COLO668 (cell line): ENCODE measurements around the gene EIF2AK3.
A peak's percentile ranks its signal among the peaks of the same experiment; 100 is the strongest.
"Not testable (repeated sequence)": the region's sequence is repeated elsewhere in the genome, so short reads cannot be mapped to it uniquely, and the experiment has no call there.

Source experiments
- DNase-seq: peaks from one replicate; lab custom pipeline; 2025; ENCODE audit not compliant: unreplicated experiment; lab: John Stamatoyannopoulos, UW

EIF2AK3 gene

GRCh38 chr2:88599527-88599926 lies 27.7 kb downstream of the EIF2AK3 start:
- no peak for DNase-seq

DNA sequence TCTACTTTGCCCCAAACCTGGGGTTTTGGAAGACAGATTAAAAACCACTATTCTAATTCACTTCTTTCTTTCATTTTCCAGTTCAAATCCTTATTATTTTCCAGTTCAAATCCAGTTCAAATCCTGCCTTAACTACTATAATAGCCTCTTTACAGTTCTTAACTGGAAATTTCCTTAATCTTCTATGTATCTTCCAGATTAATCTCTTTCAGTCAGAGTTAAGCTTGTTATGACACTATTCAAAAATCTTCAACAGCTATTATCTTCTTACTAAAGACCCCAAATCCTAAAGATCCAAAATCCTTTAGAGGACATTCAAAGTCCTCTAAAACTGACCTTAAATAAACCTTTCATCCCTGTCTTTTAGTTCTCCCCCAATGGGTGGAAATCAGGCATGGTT lies 30.1 kb downstream of the EIF2AK3 start:
- no peak for DNase-seq

GRCh38 chr2:88596141-88596830 lies 31.0 kb downstream of the EIF2AK3 start:
- no peak for DNase-seq

- no peak for DNase-seq
Measured at GRCh38 chr2:88591698-88592097, 35.6 kb downstream of the EIF2AK3 start.

GRCh38 chr2:88590998-88591613 lies 36.2 kb downstream of the EIF2AK3 start:
- DNase-seq, result peak; percentile 44

DNA sequence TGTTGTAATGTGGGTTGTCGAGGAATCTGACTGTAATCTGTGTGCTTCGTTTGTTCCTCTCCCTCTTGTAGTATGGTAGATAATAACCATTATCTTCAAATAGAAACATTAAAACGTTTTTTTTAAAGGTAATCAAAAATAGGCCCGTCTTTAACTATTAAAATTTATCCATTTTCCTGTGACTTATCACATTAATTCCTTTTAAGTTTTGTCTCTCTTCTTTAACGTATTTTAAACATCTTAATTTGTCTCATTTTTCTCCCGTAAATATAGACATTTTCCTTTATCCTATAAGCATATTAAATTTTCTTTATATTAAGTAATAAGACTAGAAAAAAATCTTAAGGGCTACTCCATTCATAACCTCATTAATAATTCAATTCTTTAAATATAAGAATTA lies 41.3 kb downstream of the EIF2AK3 start:
- DNase-seq, result no peak

GRCh38 chr2:88582030-88582429 lies 45.2 kb downstream of the EIF2AK3 start:
- DNase-seq, result no peak

DNA sequence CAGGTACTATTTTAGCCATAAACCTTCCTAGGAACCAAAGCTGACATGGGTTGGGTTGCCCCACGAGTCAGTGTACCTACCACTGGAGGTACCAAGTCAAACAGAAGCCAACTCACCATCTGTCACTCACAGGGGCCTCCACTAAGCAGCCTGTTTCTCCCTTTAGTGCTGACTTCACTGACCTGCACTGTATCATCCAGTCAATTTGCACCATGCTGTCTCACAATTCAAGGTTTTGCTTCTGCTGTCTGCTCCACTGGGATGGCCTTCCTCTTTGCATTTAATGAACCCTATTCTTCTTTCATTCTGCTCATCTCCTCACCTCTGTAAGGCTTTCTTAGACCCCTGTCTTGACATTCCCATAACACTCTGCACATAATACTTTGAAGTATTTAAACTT lies 47.2 kb downstream of the EIF2AK3 start:
- DNase-seq, result no peak

- DNase-seq, result no peak
Measured at GRCh38 chr2:88575630-88576029, 51.6 kb downstream of the EIF2AK3 start.

GRCh38 chr2:88575051-88575450 lies 52.2 kb downstream of the EIF2AK3 start:
- DNase-seq, result no peak

- no peak for DNase-seq
Measured at GRCh38 chr2:88574445-88574844, 52.8 kb downstream of the EIF2AK3 start.

DNA sequence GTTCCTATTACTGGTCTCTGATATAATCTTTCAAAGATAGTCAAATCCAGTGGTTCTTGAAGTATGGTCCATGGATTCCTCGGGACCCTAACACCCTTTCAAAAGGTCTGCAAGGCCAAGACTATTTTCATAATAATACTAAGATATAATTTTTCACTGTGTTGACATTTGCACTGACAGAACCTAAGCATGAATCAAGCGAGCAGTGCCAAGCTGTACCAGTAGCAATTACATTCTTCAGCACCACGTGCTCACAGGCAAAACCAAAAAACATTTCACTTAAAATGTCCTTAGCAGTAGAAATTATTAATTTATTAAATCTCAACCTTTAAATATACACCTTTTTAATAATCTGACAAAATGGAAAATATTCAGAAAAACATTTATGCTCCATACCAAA lies 59.1 kb downstream of the EIF2AK3 start:
- no peak for DNase-seq

GRCh38 chr2:88564402-88564801 lies 62.9 kb downstream of the EIF2AK3 start:
- no peak for DNase-seq

GRCh38 chr2:88563129-88563528 lies 64.1 kb downstream of the EIF2AK3 start:
- DNase-seq, result no peak

DNA sequence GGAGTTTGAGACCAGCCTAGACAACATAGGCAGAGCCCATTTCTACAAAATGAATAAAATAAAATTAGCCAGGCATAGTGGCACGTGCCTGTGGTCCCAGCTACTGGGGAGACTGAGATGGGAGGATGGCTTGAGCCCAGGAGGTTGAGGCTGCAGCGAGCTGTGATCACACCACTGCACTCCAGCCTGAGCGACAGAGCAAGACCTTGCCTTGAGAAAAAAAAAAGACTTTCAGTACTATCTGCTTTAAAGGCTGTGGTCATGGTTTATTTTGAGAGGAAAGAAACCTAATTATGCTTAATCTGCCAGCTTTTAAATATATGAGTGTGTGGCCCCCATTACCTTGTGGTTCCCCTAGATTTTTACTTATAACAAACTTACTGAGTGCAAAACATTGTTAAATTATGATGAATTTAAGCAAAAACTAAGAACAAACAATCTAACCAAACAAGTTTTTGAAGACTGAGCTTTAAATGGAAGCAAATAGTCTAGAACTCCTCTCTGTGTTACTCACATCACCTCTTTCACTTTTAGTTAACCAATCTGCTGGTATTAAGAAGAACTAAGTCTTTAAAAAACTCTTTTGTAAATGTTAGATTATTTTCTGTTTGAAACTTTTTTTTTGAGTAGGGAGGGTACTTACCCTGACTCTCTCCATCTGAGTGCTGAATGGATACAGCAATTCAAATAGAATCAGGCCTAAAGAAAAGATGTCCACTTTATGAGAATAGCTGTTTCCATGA lies 65.4 kb downstream of the EIF2AK3 start:
- no peak for DNase-seq

DNA sequence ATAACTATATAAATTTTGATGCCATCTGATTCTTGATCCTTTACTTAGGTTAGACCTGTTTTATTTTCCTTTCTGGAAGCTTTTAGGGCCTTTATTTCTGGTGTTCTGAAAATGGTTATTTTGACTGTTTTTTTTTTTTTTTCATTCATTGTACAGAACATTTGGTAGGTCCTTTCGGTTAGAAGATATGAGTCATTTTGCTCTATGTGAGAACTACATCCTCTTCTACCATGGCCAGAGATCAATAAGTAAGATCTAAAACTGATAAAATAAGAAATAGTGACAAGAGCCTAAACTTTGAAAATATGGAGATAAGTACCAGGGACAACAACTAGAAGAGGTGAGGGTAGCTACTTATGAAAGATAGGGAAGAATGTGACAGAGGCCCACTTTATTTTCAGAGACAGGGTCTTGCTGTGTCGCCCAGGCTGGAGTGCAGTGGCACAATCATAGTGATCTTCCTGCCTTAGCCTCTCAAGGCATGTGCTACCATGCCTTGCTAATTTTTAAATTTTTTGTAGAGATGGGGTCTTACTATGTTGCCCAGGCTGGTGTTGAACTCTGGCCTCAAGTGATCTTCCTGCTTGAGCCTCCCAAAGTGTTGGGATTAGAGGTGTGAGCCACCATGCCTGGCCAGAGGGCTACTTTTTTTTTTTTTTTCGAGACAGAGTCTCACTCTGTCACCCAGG lies 66.5 kb downstream of the EIF2AK3 start:
- DNase-seq, result no peak

GRCh38 chr2:88557290-88557689 lies 70.0 kb downstream of the EIF2AK3 start:
- no peak for DNase-seq

DNA sequence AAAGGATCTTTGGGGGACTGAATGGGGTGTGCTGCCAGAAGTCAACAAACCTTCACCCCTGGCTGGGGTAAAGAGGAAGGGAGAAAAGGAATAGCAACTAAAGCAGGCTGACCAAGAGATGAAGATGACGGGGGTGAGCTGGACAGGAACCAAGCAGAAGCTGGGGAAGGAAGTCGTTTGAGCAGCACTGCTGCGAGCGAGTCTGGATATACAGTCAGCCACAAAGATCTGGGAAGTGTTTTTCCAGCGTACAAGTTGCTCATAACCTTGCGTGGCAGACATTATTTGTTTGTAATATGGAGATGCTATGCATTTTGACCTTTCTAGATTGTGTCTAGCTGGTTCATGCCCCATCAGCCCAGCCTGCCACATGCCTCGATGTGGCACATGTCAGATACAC lies 71.2 kb downstream of the EIF2AK3 start:
- no peak for DNase-seq

- peak; percentile 3 for DNase-seq
Measured at GRCh38 chr2:88554189-88554588, 73.1 kb downstream of the EIF2AK3 start.

DNA sequence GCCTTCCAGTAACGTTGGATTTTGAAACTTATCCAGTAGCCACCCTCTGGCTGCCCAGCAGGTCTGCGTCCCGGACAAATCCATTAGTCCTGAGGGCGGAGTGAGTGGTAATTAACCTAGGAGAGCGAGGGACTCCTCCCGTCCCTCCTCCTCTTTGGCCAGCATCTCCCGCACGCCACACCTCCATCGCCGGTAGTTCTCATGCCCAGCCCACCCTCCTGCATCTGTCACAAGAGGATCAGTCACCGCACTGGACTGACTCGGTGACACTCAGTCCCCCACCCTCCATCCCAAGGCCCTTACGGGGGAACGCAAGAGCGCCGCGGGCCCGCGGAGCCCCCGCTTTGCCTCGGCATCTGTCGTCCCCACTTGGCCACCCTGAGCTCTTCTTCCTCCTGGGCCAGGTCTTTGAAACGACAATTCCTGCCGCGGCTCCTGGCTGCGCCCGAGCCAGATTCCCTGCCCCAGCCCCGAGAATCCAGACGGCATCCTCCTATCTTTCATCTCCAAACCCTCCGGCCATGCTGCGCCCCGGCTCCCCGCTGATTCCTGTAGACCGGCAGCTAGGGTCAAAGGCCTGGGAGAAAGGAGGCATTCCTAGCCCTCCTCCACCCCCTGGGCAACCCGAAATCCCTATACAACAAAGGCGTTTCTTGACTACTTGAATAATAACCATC lies 77.5 kb downstream of the EIF2AK3 start:
- no peak for DNase-seq

- not testable (repeated sequence) for DNase-seq
Measured at GRCh38 chr2:88546291-88546690, 81.0 kb downstream of the EIF2AK3 start.
